K562 (cell line): ENCODE measurements around the gene TJP2. TPM values are rescaled to one million over a fixed set of nuclear protein-coding genes. Genes with fewer than 3 reads are reported as not detected.

ENCODE experiments used
- ATAC-seq: fragments of 200-7000 bp; cut with Tn5 transposase; 3 replicates; pipeline ENCODE4 v1.9.1; 2020; ENCODE audit warnings: moderate library complexity
- BruUV-seq: library from RNA; stranded (reverse); fragments of 400-500 nt; replicated peaks from 2 replicates; lab custom pipeline; 2021; lab: Mats Ljungman, UMichigan
- CTCF ChIA-PET: fragments of 300-600 bp; formaldehyde crosslinking; extraction: SDS; loops from one replicate; lab custom pipeline; 2021; ENCODE audit warnings: low intra/inter-chr PET ratio; lab: Yijun Ruan, JAX
- POLR2A ChIA-PET: fragments of 300-600, 350-650 bp; sonication (Branson Sonifier 250); formaldehyde crosslinking; extraction: SDS; loops from one replicate; lab custom pipeline; 2021; ENCODE audit warnings: antibody characterized with exemption, inconsistent platforms; lab: Yijun Ruan, JAX
- DNase-seq, 4 experiments: peaks; one replicate each; pipeline versions ENCODE4 v3.0.0 to v3.0.0-alpha.2; 2011 to 2018; ENCODE audit warnings: low spot score in 3 of 4, mixed read lengths in 3 of 4; ENCODE audit errors: extremely low read depth in 1 of 4
- FAIRE-seq: peaks from 2 replicates; lab custom pipeline; 2011; peaks lifted over from hg19 to GRCh38; lab: Jason Lieb, UNC
- H2AFZ ChIP-seq: 2 replicates; pipeline ENCODE4 v1.6.0; 2011; ENCODE audit warnings: low read depth, low read length, control low read depth, inconsistent platforms
- H3K27ac ChIP-seq: fragments of 200-600 bp; 3 replicates; pipeline ENCODE4 v1.8.0; 2011; ENCODE audit warnings: low read depth, mild to moderate bottlenecking, control low read depth, inconsistent platforms, low read length, moderate library complexity, mixed read lengths; ENCODE audit errors: extremely low read depth
- H3K27me3 ChIP-seq, 2 experiments: fragments of 300-600 bp in 1 of 2; 2 replicates in 1 of 2; 3 replicates in 1 of 2; pipeline versions ENCODE4 v1.6.0 to v1.8.0; 2011; ENCODE audit warnings: inconsistent platforms in 2 of 2, low read length in 2 of 2, mild to moderate bottlenecking in 1 of 2, mixed read lengths in 1 of 2, moderate library complexity in 1 of 2; ENCODE audit not compliant: control insufficient read depth in 2 of 2, insufficient read depth in 2 of 2
- H3K36me3 ChIP-seq: fragments of 300-600 bp; 3 replicates; pipeline ENCODE4 v1.8.0; 2011; ENCODE audit warnings: mild to moderate bottlenecking, low read length, inconsistent platforms; ENCODE audit not compliant: control insufficient read depth, insufficient read depth
- H3K4me1 ChIP-seq, 2 experiments: fragments of 200-600 bp in 1 of 2; replicated peaks in 1 of 2; 2 replicates in 1 of 2; 3 replicates in 1 of 2; pipeline versions ENCODE4 v1.5.1 to v1.8.0; 2011; ENCODE audit warnings: inconsistent platforms in 2 of 2, low read length in 2 of 2, mild to moderate bottlenecking in 1 of 2, mixed read lengths in 1 of 2, moderate library complexity in 1 of 2; ENCODE audit not compliant: control insufficient read depth in 2 of 2, insufficient read depth in 2 of 2
- H3K4me2 ChIP-seq: 2 replicates; pipeline ENCODE4 v1.6.1; 2011; ENCODE audit warnings: low read length, control low read depth, inconsistent platforms, mixed read lengths; ENCODE audit not compliant: insufficient read depth
- H3K4me3 ChIP-seq: fragments of 200-600 bp; sonication (generic), shearing (Covaris generic); 2 replicates; pipeline ENCODE4 v1.5.1; 2016; ENCODE audit warnings: control low read depth, inconsistent platforms
- H3K79me2 ChIP-seq: fragments of 200-600 bp; 3 replicates; pipeline ENCODE4 v1.8.0; 2011; ENCODE audit warnings: low read length, inconsistent platforms; ENCODE audit not compliant: control insufficient read depth, insufficient read depth
- H3K9ac ChIP-seq, 2 experiments: 2 replicates each; pipeline versions ENCODE4 v1.6.0 to v1.6.1; 2011; ENCODE audit warnings: low read depth in 2 of 2, low read length in 2 of 2, control low read depth in 1 of 2, inconsistent platforms in 1 of 2, mild to moderate bottlenecking in 1 of 2, mixed read lengths in 1 of 2; ENCODE audit not compliant: insufficient read depth in 1 of 2
- H3K9me1 ChIP-seq: one replicate; pipeline ENCODE4 v1.6.0; 2011; ENCODE audit warnings: inconsistent platforms, mild to moderate bottlenecking, low read length, moderate library complexity; ENCODE audit not compliant: control insufficient read depth, insufficient read depth
- H3K9me3 ChIP-seq: replicated peaks from 2 replicates; pipeline ENCODE4 v1.5.1; 2011; ENCODE audit warnings: low read depth, low read length, inconsistent platforms; ENCODE audit not compliant: control insufficient read depth, insufficient read depth
- H4K20me1 ChIP-seq: replicated peaks from 2 replicates; pipeline ENCODE4 v1.6.1; 2011; ENCODE audit warnings: low read length, inconsistent platforms, mixed read lengths; ENCODE audit not compliant: control insufficient read depth, insufficient read depth
- CBFA2T3 ChIP-seq: fragments of 450-650 bp; IDR thresholded peaks from 2 replicates; pipeline ENCODE4 v1.6.1; 2017
- HIVEP1 ChIP-seq: fragments of 250-450 bp; sonication (Bioruptor Pico); IDR thresholded peaks from 2 replicates; pipeline ENCODE4 v1.4.0; 2020; ENCODE audit warnings: mild to moderate bottlenecking
- MCM7 ChIP-seq, 2 experiments: fragments of 450-650 bp; IDR thresholded peaks; 2 replicates each; pipeline ENCODE4 v1.6.1; 2016 to 2018
- MEF2A ChIP-seq: IDR thresholded peaks from 2 replicates; pipeline ENCODE4 v1.6.1; 2011; ENCODE audit warnings: low read depth, mild to moderate bottlenecking, low read length, moderate library complexity; ENCODE audit not compliant: control insufficient read depth
- NR0B1 ChIP-seq: fragments of 450-650 bp; IDR thresholded peaks from one replicate; pipeline ENCODE4 v1.6.1; 2018; ENCODE audit warnings: mild to moderate bottlenecking, moderate library complexity; ENCODE audit not compliant: partially characterized antibody
- RFX7 ChIP-seq: fragments of 250-450 bp; sonication (Bioruptor Pico); IDR thresholded peaks from 2 replicates; pipeline ENCODE4 v1.5.1; 2021; ENCODE audit warnings: mild to moderate bottlenecking
- RNF2 ChIP-seq: sonication (generic); IDR thresholded peaks from 2 replicates; pipeline ENCODE4 v1.6.1; 2016
- SAFB ChIP-seq: fragments of 200-400 bp; formaldehyde crosslinking; IDR thresholded peaks from 2 replicates; pipeline ENCODE4 v1.6.1; 2017; ENCODE audit warnings: low read depth, low read length, borderline replicate concordance
- SAFB2 ChIP-seq: fragments of 200-400 bp; formaldehyde crosslinking; IDR thresholded peaks from 2 replicates; pipeline ENCODE4 v1.6.1; 2018; ENCODE audit warnings: borderline replicate concordance, low read length, low read depth, moderate library complexity; ENCODE audit not compliant: severe bottlenecking
- SMAD1 ChIP-seq: fragments of 150-350 bp; IDR thresholded peaks from 2 replicates; pipeline ENCODE4 v1.6.1; 2014; ENCODE audit warnings: low read length, low read depth; ENCODE audit not compliant: partially characterized antibody
- ZNF224 ChIP-seq: sonication (generic); formaldehyde crosslinking; IDR thresholded peaks from 2 replicates; pipeline ENCODE4 v1.8.0; 2022; ENCODE audit warnings: mild to moderate bottlenecking, missing genetic modification reagents
- ZNF766 ChIP-seq: fragments of 200-800 bp; sonication (Bioruptor generic); conservative IDR thresholded peaks from 2 replicates; pipeline ENCODE4 v1.6.1; 2016; ENCODE audit warnings: missing genetic modification characterization, missing compliant biosample characterization
- WGBS: fragments of 100-300 bp; shearing (Covaris generic); methylation state at CpG from one replicate; pipeline ENCODE4 v1.1.6; 2016; ENCODE audit warnings: low coverage, mixed read lengths; ENCODE audit not compliant: insufficient coverage; ENCODE audit errors: missing lambda C conversion rate; 5-methylcytosine and 5-hydroxymethylcytosine counted together
- in situ Hi-C: fragments of 300-500 bp; cut with MboI; formaldehyde crosslinking; loops from 4 replicates; pipeline ENCODE4 v1.15.0; 2018; ENCODE audit warnings: inconsistent platforms, mixed read lengths
- intact Hi-C: fragments of 100-400 bp; cut with micrococcal nuclease; formaldehyde crosslinking; loops from 2 replicates; pipeline ENCODE4 v1.14.2; 2022
- polyA plus RNA-seq, 8 experiments: library from polyadenylated mRNA; depleted of rRNA in 4 of 8; stranded (reverse) in 5 of 8; unstranded in 3 of 8; fragments of >200 nt; fragmentation: Nextera tagmentation in 2 of 8; fragmentation: Illumina TruSeq in 1 of 8; extraction: Ambion mirVana in 2 of 8; extraction: Trizol in 1 of 8; gene quantifications; 2 replicates each; pipeline versions ENCODE4 v1.2.1 to v1.2.3, GENCODE V29; 2011 to 2014; ENCODE audit warnings: inconsistent platforms in 1 of 8, missing spikeins in 1 of 8
- total RNA-seq, 7 experiments: library from RNA; depleted of rRNA in 6 of 7; stranded (reverse); fragments of >200 nt in 6 of 7; fragmentation: Illumina TruSeq in 2 of 7; extraction: Trizol in 2 of 7; gene quantifications; 2 replicates each; pipeline versions ENCODE4 v1.2.1 to v1.2.3, GENCODE V29; 2011 to 2021; ENCODE audit warnings: low replicate concordance in 1 of 7
- TF ChIP-seq, protein P1 (sequence below): sonication (generic); formaldehyde crosslinking; IDR thresholded peaks from 2 replicates; pipeline ENCODE4 v1.8.0; 2022; ENCODE audit warnings: mild to moderate bottlenecking, missing genetic modification reagents, borderline replicate concordance

The TJP2 gene
- total and polyA plus RNA-seq, 9 of the 15 experiments (the other 6 are each of a cell fraction or from before 2014, with no cell fraction given), result 4.0 to 24.1 (median 16.8) TPM

DNA sequence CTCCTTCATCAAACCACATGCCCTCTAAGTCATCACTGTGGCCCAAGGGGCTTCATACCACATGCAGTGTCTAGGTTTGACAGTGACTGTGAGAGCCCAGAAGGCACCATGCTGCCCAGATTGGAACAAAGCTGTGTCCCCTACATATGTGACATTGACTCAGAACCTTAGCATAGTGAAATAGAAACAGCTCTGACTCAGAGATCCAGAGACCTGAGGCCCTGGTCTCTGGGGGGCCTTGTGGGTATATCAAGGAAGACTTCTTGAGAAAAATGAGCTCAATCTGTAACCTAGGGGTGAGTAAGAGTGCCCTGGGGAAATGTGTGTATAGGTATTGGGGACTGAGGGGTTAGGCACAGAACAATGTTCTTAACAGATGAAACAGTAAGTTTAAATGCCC is 143.8 kb downstream of the TJP2 start (continued):
- no peak for TF ChIP-seq MCM7 (IDR thresholded peaks at IDR 0.05)

- H2AFZ ChIP-seq, result no peak overlapping the region
- peaks cover 0 to under 1% of the 10 kb centered on the region in 2 experiments; a peak in 1 of 5 replicates for H3K4me1 ChIP-seq
- intact Hi-C loops (no loop called here), in situ Hi-C loops (no loop called here)
- no peak for DNase-seq
- H4K20me1 ChIP-seq, result no peaks in the 10 kb centered on the region
- no peak for FAIRE-seq
- H3K9me1 ChIP-seq, result no peaks in the 10 kb centered on the region
- no peak overlapping the region for H3K4me2 ChIP-seq
- no peaks in the 10 kb centered on the region for H3K9me3 ChIP-seq
- H3K27ac ChIP-seq, result no peak overlapping the region
- H3K36me3 ChIP-seq, result no peaks in the 10 kb centered on the region
- ATAC-seq, result no peak
- CTCF ChIA-PET, result no interaction called here
- POLR2A ChIA-PET, result no interaction called here
- WGBS, result 2% methylated on average over 5 of the region's 6 CpGs
- H3K27me3 ChIP-seq, result peaks cover 4 to 7% of the 10 kb centered on the region in 2 experiments; a peak in 4 of 5 replicates
- no peak for TF ChIP-seq NR0B1
- no peak for TF ChIP-seq ZNF224 (CRISPR knock-in tag)
- TF ChIP-seq RNF2, result no peak
- TF ChIP-seq CBFA2T3, result no peak
- no peak for TF ChIP-seq SMAD1
- no peak for TF ChIP-seq HIVEP1 (CRISPR knock-in tag)
- TF ChIP-seq, protein P1, sequence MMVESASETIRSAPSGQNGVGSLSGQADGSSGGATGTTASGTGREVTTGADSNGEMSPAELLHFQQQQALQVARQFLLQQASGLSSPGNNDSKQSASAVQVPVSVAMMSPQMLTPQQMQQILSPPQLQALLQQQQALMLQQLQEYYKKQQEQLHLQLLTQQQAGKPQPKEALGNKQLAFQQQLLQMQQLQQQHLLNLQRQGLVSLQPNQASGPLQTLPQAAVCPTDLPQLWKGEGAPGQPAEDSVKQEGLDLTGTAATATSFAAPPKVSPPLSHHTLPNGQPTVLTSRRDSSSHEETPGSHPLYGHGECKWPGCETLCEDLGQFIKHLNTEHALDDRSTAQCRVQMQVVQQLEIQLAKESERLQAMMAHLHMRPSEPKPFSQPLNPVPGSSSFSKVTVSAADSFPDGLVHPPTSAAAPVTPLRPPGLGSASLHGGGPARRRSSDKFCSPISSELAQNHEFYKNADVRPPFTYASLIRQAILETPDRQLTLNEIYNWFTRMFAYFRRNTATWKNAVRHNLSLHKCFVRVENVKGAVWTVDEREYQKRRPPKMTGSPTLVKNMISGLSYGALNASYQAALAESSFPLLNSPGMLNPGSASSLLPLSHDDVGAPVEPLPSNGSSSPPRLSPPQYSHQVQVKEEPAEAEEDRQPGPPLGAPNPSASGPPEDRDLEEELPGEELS (CRISPR knock-in tag), result no peak
- no peak for TF ChIP-seq SAFB
- no peak for TF ChIP-seq ZNF766 (CRISPR knock-in tag)
- TF ChIP-seq MEF2A, result no peak
- no peak for TF ChIP-seq RFX7 (CRISPR knock-in tag)
- TF ChIP-seq SAFB2, result no peak
- no TSS peak for BruUV-seq
- H3K4me3 ChIP-seq, result no peak overlapping the region
- no peak overlapping the region for H3K9ac ChIP-seq
- H3K79me2 ChIP-seq, result no peaks in the 10 kb centered on the region
Measured at GRCh38 chr9:69319324-69320025, 145.4 kb downstream of the TJP2 start.
